Body of pancreas (tissue), 4 donors: ENCODE measurements around the gene DNAJB8. TPM values are rescaled to one million over a fixed set of nuclear protein-coding genes. Genes with fewer than 3 reads are reported as not detected.

ENCODE experiments used
- ATAC-seq: fragments of 150-250 bp; one replicate; pipeline ENCODE4 v1.9.1; 2016
- DNase-seq, 4 donors: peaks; one replicate each; pipeline ENCODE4 v3.0.0-alpha.2; 2019
- H3K27ac ChIP-seq, 4 donors: fragments of 200-600 bp; sonication (generic); 1 replicate in 3 of 4; 2 replicates in 1 of 4; pipeline versions ENCODE4 v1.5.1 to v1.6.1; 2016 to 2019; ENCODE audit warnings: mild to moderate bottlenecking in 1 of 4, mixed read lengths in 1 of 4, moderate library complexity in 1 of 4
- H3K27me3 ChIP-seq, 2 donors: fragments of 200-600 bp; sonication (generic); one replicate each; pipeline ENCODE4 v1.6.0; 2016; ENCODE audit warnings: mild to moderate bottlenecking in 1 of 2
- H3K36me3 ChIP-seq, 2 donors: fragments of 200-600 bp; sonication (generic); replicated peaks in 1 of 2; 2 replicates each; pipeline ENCODE4 v1.5.1; 2016; ENCODE audit warnings: low read depth in 2 of 2; ENCODE audit not compliant: insufficient read depth in 1 of 2
- H3K4me1 ChIP-seq: fragments of 200-600 bp; sonication (generic); one replicate; pipeline ENCODE4 v1.6.0; 2016
- H3K4me3 ChIP-seq, 2 donors: fragments of 200-600 bp; sonication (generic); 1 replicate in 1 of 2; 2 replicates in 1 of 2; pipeline ENCODE4 v1.5.1; 2016 to 2019
- H3K9me3 ChIP-seq, 3 donors: fragments of 200-600 bp; sonication (generic); 1 replicate in 2 of 3; 2 replicates in 1 of 3; pipeline ENCODE4 v1.5.1; 2016
- POLR2A ChIP-seq, 3 donors: fragments of 450-650 bp; IDR thresholded peaks; one replicate each; pipeline ENCODE4 v1.6.1; 2016; ENCODE audit warnings: antibody characterized with exemption in 3 of 3, mild to moderate bottlenecking in 2 of 3
- WGBS, 2 donors: methylation state at CpG; one replicate each; pipeline ENCODE4 v1.1.5; 2017; 5-methylcytosine and 5-hydroxymethylcytosine counted together
- intact Hi-C: fragments of 100-400 bp; cut with DNase I; formaldehyde crosslinking; loops from one replicate; pipeline ENCODE4 v1.15.1; 2023
- total RNA-seq, 2 donors: library from RNA; depleted of rRNA; stranded (reverse); fragments of >200 nt; gene quantifications; one replicate each; pipeline ENCODE4 v1.1.0, GENCODE V29; 2016
- TF ChIP-seq, protein P1 (sequence below), 7 experiments: fragments of 450-650 bp in 4 of 7; fragments of 200-600 bp in 3 of 7; sonication (generic) in 3 of 7; IDR thresholded peaks; one replicate each; pipeline ENCODE4 v1.5.1; 2016 to 2019; ENCODE audit warnings: antibody characterized with exemption in 7 of 7

DNAJB8 gene
- total RNA-seq, 2 donors from 2014 or later, result not detected

DNA sequence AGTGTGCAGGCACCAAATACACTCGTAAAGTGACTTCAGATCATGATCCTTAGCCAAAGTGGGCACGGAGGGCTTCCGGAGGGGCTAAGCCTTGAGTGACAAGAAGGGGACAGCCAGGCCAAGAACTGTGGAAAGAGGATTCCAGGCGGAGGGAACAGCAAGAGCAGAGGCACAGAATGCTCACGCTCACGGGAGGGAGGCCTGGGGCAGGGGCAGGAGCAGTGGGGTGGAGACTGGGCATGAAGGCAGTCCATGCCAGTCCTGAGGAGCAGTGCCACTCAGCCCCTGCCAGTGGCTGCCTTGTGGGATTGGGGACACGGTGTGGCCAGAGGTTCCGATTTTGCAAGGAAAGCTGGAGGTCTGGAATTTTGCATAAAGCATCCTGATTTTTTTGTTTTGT, 36.0 kb downstream of the DNAJB8 start:
- Histone ChIP-seq H3K4me3 (no peak overlapping the region), H3K4me1 (peaks cover 38% of the 10 kb centered on the region), H3K27ac (no peak overlapping the region), H3K9me3 (no peaks in the 10 kb centered on the region), H3K36me3 (no peaks in the 10 kb centered on the region), H3K27me3 (no peaks in the 10 kb centered on the region)
- DNase-seq, result no peak
- no peak for ATAC-seq
- intact Hi-C loops, result no loop called here
- WGBS, 2 donors, result 83 to 89% methylated on average over 7 to 8 of the region's 8 CpGs
- TF ChIP-seq POLR2A (IDR thresholded peaks at IDR 0.05), result no peak
- TF ChIP-seq, protein P1, sequence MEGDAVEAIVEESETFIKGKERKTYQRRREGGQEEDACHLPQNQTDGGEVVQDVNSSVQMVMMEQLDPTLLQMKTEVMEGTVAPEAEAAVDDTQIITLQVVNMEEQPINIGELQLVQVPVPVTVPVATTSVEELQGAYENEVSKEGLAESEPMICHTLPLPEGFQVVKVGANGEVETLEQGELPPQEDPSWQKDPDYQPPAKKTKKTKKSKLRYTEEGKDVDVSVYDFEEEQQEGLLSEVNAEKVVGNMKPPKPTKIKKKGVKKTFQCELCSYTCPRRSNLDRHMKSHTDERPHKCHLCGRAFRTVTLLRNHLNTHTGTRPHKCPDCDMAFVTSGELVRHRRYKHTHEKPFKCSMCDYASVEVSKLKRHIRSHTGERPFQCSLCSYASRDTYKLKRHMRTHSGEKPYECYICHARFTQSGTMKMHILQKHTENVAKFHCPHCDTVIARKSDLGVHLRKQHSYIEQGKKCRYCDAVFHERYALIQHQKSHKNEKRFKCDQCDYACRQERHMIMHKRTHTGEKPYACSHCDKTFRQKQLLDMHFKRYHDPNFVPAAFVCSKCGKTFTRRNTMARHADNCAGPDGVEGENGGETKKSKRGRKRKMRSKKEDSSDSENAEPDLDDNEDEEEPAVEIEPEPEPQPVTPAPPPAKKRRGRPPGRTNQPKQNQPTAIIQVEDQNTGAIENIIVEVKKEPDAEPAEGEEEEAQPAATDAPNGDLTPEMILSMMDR (IDR thresholded peaks at IDR 0.05), result no peak

DNA sequence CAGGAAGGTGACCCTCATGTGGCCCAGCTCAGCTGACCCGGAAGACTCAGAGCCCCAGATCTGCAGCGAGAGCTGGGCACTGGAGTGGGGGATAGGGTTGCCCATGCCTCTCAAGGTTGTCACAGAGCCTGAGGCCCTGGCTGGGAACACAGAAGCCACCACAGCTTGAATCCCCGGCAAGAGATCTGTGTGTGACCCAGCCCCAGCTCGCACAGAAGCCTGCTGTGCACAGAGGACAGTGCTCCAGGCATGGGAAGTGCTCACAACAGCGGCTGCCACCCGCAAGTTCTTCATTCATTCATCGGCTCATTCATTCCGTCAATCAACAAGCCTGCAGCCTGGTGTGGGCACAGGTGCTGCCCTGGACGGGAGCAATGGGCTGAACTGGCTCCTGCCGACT, 36.4 kb downstream of the DNAJB8 start:
- Histone ChIP-seq H3K4me3 (no peak overlapping the region), H3K27ac (no peak overlapping the region), H3K9me3 (no peaks in the 10 kb centered on the region), H3K27me3 (no peaks in the 10 kb centered on the region), H3K36me3 (no peaks in the 10 kb centered on the region), H3K4me1 (peaks cover 38% of the 10 kb centered on the region)
- intact Hi-C loops, result no loop called here
- WGBS, 2 donors, result 87 to 90% methylated on average over 3 to 9 of the region's 10 CpGs
- no peak for TF ChIP-seq POLR2A (IDR thresholded peaks at IDR 0.05)
- no peak for ATAC-seq
- DNase-seq, result no peak

DNA sequence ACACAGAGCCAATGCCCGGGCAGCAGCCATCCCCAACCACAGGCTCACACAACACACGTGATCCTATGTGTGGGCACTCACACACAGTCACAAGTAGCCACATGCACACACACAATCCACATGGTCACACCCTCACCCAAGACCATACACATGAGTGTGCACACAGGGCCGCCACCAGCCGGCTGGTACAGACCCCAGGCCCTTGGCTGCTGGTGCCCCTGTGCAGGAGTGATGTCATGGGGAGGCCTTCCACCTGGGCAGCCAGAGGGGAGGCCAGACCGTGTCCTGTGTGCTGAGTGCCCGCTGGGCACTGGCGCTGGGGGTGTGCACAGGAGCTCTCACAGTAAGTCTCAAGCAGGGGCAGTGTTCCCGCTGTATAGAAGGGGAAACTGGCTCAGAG, 36.9 kb downstream of the DNAJB8 start:
- Histone ChIP-seq H3K27me3 (no peaks in the 10 kb centered on the region), H3K4me3 (no peak overlapping the region), H3K27ac (no peak overlapping the region), H3K4me1 (peaks cover 33% of the 10 kb centered on the region), H3K9me3 (no peaks in the 10 kb centered on the region), H3K36me3 (no peaks in the 10 kb centered on the region)
- ATAC-seq (no peak), DNase-seq (no peak)
- intact Hi-C loops, result loop anchor here (5.0 to 10.0 kb wide), 2 partner anchors 68 to 155 kb away; no protein-coding TSS in a partner anchor
- TF ChIP-seq POLR2A (IDR thresholded peaks at IDR 0.05), result no peak
- TF ChIP-seq, protein P1 (IDR thresholded peaks at IDR 0.05), result no peak
- 91 to 96% methylated on average over 5 to 8 of the region's 8 CpGs for WGBS, 2 donors

DNA sequence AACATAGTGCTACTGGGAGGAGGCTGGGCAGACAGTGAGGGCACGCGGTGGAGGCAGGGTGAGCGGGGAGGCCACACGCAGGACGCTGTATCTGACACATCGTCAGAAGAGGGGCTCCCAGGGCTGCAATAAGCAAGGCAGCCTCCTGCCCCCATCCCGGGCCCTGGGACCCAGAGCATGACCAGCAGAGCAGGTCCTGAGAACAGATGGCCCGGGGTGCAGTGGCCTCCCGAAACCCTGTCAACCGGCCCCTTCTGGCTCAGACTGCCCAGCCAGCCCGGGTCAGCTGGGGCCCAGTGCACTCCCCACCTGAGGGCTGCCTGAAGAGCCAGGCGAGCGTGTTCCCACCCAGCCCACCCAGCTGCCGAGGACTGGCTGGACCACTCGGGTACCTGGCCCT, 37.4 kb downstream of the DNAJB8 start:
- 87 to 90% methylated on average over 3 to 15 of the region's 15 CpGs for WGBS, 2 donors
- intact Hi-C loops, result loop anchor here (5.0 to 10.0 kb wide), 2 partner anchors 68 to 156 kb away; no protein-coding TSS in a partner anchor
- Histone ChIP-seq H3K4me1 (peaks cover 29% of the 10 kb centered on the region), H3K36me3 (no peaks in the 10 kb centered on the region), H3K27ac (no peak overlapping the region), H3K27me3 (no peaks in the 10 kb centered on the region), H3K4me3 (no peak overlapping the region), H3K9me3 (no peaks in the 10 kb centered on the region)
- no peak for TF ChIP-seq POLR2A (IDR thresholded peaks at IDR 0.05)
- TF ChIP-seq, protein P1 (IDR thresholded peaks at IDR 0.05), result no peak
- no peak for ATAC-seq
- no peak for DNase-seq

DNA sequence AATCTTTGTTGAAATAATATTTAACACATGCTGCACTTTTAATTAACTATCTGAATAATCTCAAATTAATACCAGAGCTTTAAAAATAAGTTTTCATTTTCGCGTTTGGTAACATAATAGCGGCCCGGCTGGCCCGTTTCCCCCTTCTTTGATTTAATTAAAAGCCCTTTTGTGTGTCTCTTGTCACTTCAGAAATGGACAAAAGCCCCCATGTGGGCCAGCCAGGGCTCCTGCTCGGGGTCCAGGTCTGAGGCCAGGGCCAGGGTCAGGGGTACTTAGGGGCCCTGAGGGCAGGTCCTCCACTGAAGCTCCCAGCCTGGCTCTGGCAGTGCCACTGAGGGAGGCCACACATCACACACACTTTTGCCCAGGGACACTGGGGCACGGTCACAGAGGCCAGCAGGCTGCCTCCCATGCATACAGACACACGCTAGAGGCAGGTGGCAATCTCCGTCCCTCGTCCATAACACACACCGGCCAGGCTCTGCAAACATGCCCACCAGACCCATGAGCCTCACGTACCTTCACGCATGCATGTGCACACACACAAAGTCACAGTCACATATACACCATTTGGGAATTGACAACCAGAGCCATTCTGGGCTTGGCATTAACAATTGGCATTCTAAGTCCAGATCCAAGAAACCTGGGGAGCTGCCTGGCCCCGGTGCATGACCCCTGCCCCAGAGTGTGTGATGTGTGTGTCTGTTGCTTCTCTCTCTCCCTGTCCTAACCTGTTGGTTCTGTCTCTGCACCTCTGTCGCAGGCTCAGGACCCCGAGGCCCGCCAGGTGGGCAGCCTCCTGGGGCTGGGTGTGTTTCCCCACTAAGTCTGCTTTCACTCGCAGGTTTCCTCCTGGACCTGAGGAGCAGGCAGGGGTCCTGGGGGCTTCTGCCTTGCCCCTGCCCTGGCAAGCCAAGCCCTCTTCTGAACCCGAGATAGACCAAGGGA, 38.5 kb downstream of the DNAJB8 start:
- WGBS, 2 donors, result 90 to 93% methylated on average over 6 to 18 of the region's 19 CpGs
- TF ChIP-seq POLR2A (IDR thresholded peaks at IDR 0.05), result no peak
- TF ChIP-seq, protein P1 (IDR thresholded peaks at IDR 0.05), result no peak
- H3K27ac ChIP-seq, result no peak overlapping the region
- ATAC-seq (no peak), DNase-seq (no peak)
- H3K9me3 ChIP-seq, result no peaks in the 10 kb centered on the region
- H3K4me3 ChIP-seq, result no peak overlapping the region
- intact Hi-C loops, result loop anchor here (5.0 to 10.0 kb wide), 2 partner anchors 69 to 157 kb away; no protein-coding TSS in a partner anchor
- H3K4me1 ChIP-seq, result peaks cover 26% of the 10 kb centered on the region
- H3K36me3 ChIP-seq, result no peaks in the 10 kb centered on the region
- no peaks in the 10 kb centered on the region for H3K27me3 ChIP-seq
